Suprapubic skin (tissue), 3 donors: Measurements from ENCODE around the gene RAB14.
"Not testable (repeated sequence)": the region's sequence is repeated elsewhere in the genome, so short reads cannot be mapped to it uniquely, and the experiment has no call there.

Experiments
- CTCF ChIP-seq, 2 donors: fragments of 200-600 bp in 1 of 2; fragments of 450-650 bp in 1 of 2; sonication (generic) in 1 of 2; IDR thresholded peaks; one replicate each; pipeline ENCODE4 v1.5.1; 2016 to 2019; ENCODE audit warnings: antibody characterized with exemption in 2 of 2, mild to moderate bottlenecking in 1 of 2, moderate library complexity in 1 of 2
- POLR2A ChIP-seq, 2 donors: fragments of 450-650 bp; IDR thresholded peaks; one replicate each; pipeline ENCODE4 v1.6.1; 2017; ENCODE audit warnings: antibody characterized with exemption in 2 of 2, mild to moderate bottlenecking in 2 of 2, moderate library complexity in 2 of 2

DNA sequence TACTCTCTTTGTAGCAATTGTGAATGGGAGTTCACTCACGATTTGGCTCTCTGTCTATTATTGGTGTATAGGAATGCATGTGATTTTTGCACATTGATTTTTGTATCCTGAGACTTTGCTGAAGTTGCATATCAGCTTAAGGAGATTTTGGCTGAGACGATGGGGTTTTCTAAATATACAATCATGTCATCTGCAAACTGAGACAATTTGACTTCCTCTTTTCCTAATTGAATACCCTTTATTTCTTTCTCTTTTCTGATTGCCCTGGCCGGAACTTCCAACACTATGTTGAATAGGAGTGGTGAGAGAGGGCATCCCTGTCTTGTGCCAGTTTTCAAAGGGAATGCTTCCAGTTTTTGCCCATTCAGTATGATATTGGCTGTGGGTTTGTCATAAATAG lies 72.3 kb downstream of the RAB14 start:
- not testable (repeated sequence) for TF ChIP-seq CTCF, POLR2A (IDR thresholded peaks at IDR 0.05)
